Activated T-cell treated with anti-CD3 and anti-CD28 coated beads, Interleukin-2, amount 50 U/mL, for 4 hours (primary cell): ENCODE measurements around the gene ZNF740. TPM values are rescaled to one million over a fixed set of nuclear protein-coding genes. Genes with fewer than 3 reads are reported as not detected.

ENCODE experiments used
- ATAC-seq, 2 donors: fragments of 200-7000 bp; cut with Tn5 transposase; one replicate each; pipeline ENCODE4 v1.10.0; 2021
- DNase-seq: peaks from one replicate; pipeline ENCODE4 v3.0.0-alpha.2; 2020
- H3K27me3 Mint-ChIP-seq: one replicate; pipeline ENCODE4 v1.8.0; 2021; ENCODE audit warnings: low read depth, mixed read lengths
- H3K36me3 Mint-ChIP-seq: one replicate; pipeline ENCODE4 v1.8.0; 2022; ENCODE audit warnings: mixed read lengths; ENCODE audit not compliant: insufficient read depth
- H3K4me1 Mint-ChIP-seq: one replicate; pipeline ENCODE4 v1.8.0; 2021; ENCODE audit warnings: low read depth, mixed read lengths
- H3K4me3 Mint-ChIP-seq: one replicate; pipeline ENCODE4 v1.8.0; 2021; ENCODE audit warnings: mild to moderate bottlenecking, moderate library complexity, mixed read lengths
- H3K9me3 Mint-ChIP-seq: one replicate; pipeline ENCODE4 v1.8.0; 2021; ENCODE audit warnings: mixed read lengths
- total RNA-seq, 3 donors: library from RNA; stranded (reverse); gene quantifications; one replicate each; pipeline ENCODE4 v1.2.1, GENCODE V29; 2021

ZNF740 gene
- total RNA-seq, 3 donors from 2014 or later = 29.7 to 41.5 (median 36.6) TPM

DNA sequence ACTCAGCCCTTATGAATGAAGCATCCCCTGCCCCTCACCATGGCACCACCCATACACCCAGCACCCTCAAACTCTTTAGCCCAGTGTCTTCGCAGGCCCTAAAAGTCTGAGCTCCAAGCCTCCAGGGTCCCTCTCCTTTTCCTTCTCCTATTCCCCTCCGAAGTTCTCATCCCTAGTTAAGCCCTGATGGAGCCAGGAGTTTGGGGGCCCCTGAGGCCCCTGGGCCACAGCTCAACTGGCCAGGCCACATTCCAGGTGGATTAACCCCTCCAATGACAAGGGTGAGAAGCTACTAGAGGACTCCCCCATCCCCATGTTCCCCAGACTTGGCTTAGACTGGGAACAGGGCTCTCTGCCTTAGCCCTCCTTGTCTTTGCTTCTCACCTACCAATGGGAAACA, 48.9 kb downstream of the ZNF740 start:
- no peak for ATAC-seq
- Mint-ChIP-seq H3K9me3 (no peaks in the 10 kb centered on the region), H3K4me1 (peaks cover 70% of the 10 kb centered on the region), H3K36me3 (peaks cover 4% of the 10 kb centered on the region), H3K4me3 (peak overlapping the region; percentile 56), H3K27me3 (no peaks in the 10 kb centered on the region)
- no peak for DNase-seq

DNA sequence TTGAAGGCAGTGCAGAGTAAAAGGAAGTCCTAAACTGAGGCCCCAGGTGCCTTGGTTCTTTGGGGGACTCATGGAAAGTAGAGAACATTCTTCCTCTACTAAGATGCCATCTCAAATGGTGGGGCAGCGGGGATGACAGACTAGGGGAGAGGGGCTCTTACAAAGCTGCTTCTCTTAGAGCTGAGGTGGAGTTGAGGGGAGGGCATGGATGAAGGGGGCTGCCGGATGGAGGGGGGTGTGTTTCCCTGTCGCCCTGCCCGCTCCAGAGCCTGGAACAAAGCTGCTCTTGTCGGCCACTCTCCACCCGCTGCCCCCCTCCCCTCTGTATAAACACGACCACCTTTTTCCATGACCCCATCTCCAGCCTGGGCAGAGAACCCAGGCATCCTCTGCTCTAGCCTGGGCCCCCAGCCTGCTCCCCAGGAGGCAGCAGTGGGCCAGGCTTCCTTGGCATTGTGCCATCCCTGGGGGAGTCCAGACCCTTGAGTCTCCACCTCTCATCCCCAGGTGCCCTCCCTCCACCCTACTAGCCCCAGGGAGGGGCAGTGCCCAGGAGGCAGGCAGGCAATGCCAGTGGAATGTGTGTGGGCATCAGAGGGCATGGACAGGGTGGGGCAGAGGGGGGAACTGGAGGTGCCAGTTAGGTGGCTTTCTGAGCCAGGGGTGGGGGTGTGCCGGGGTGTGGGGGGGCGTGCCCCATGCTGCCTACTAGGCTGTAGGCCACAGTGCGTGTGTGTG, 49.8 kb downstream of the ZNF740 start:
- peaks cover 65% of the 10 kb centered on the region for H3K4me1 Mint-ChIP-seq
- DNase-seq = no peak
- no peaks in the 10 kb centered on the region for H3K9me3 Mint-ChIP-seq
- H3K4me3 Mint-ChIP-seq = peak overlapping the region; percentile 56
- H3K36me3 Mint-ChIP-seq = peaks cover 4% of the 10 kb centered on the region
- no peak for ATAC-seq
- no peaks in the 10 kb centered on the region for H3K27me3 Mint-ChIP-seq

DNA sequence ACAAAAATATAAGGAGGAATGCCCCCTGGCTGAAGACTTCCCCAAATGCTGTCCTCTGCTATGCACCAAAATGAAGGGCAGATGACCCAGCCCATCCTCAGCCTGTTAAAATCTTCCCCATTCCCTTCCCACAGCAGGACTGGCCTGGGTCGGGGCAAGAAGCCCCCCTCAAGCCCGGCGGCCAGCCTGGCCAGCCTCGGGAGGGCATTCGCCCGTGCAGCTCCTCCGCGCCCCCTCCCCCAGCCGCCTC, 51.1 kb downstream of the ZNF740 start:
- H3K27me3 Mint-ChIP-seq = no peaks in the 10 kb centered on the region
- H3K9me3 Mint-ChIP-seq = no peaks in the 10 kb centered on the region
- H3K36me3 Mint-ChIP-seq = peaks cover 4% of the 10 kb centered on the region
- no peak for ATAC-seq
- H3K4me3 Mint-ChIP-seq = peak overlapping the region; percentile 70
- peaks cover 71% of the 10 kb centered on the region for H3K4me1 Mint-ChIP-seq
- no peak for DNase-seq

DNA sequence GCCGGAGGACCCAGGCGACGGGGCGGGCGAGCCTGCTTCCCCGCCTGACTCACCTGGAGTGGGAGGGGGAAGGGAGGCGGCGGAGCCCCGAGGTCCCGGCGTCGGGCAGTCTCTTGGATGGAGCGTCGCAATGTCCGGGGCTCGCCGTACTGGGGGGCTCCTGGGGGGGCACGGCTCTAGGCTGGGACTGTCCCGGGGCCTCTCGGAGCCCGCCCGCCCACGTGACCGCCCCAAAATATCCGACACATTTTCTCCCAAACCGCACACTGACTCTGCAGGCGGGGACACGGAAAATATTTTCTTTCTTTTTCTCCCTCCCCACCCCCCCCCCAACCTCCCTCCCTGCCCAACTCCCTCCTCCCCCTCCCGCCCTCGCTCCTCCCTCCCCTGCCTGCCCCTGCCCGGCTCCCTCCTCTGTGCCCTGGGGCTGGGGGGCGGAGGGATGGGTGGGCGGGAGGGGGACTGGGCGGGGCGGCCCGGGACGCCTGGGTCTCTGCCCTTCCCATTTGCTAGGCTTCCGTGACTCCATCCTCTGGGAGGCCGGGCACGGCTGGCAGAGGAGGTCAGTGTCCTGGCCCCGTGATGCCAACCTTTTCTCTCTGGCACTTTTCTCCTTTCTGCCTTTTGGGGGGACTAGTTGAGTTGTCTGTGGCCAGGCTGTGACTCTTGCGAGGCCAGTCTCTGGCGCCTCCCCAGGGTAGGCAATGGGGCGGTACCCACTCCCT, 51.6 kb downstream of the ZNF740 start, which contains the start of gene RARG:
Gene RARG (minus strand): TSS at position 289 of the 725 bp plus-strand sequence. CDS start 4,664 bp downstream, outside the sequence.
- Mint-ChIP-seq H3K27me3 (no peaks in the 10 kb centered on the region), H3K9me3 (no peaks in the 10 kb centered on the region), H3K36me3 (peaks cover under 1% of the 10 kb centered on the region), H3K4me1 (peaks cover 72% of the 10 kb centered on the region), H3K4me3 (peak within 1 kb of the TSS; percentile 85)
- DNase-seq (peak; percentile 71), ATAC-seq (peak; percentile 74 to 75)

DNA sequence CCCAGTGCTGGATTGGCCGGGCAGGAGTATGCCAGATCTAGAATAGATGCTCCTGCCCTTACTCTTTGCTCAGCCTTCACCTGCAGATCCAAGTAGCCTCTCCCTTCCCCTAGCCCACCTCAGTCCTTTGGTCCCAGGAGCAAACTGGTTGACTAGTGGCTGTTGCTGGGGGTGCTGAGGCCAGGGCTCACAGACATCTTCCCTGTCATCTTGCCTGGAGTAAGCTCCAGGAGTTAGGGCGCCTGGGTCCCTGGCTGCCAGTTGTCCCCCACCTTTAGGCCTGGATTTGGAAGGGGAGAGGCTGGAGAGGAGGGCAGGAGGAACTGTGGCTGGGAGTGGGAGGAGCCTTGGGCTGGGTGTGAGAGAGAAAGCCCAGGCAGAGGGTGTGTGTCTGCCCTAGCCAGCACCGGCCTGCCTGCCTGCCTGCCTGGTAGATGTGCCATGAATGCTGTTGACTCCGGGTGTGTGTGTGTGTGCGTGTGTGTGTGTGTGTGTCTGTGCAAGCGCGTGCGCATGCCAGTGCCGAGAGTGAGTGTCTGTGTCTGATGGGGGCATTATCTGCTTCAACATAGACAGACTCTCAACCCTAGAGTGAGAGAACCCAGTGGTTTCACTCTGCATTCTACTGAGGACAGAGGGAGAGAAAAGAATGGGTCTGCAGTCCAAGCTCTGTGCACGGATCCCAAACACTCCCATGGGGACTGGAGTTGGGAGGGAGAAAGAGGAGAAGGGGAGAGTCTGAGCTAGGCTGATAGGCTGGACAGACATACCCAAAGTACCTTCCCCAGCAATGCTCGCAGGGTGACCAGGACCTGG, 52.3 kb downstream of the ZNF740 start:
- peaks cover 75% of the 10 kb centered on the region for H3K4me1 Mint-ChIP-seq
- H3K4me3 Mint-ChIP-seq = peak overlapping the region; percentile 85
- DNase-seq = no peak
- ATAC-seq = peak; percentile 32 to 41
- H3K9me3 Mint-ChIP-seq = no peaks in the 10 kb centered on the region
- no peaks in the 10 kb centered on the region for H3K36me3 Mint-ChIP-seq
- H3K27me3 Mint-ChIP-seq = no peaks in the 10 kb centered on the region

DNA sequence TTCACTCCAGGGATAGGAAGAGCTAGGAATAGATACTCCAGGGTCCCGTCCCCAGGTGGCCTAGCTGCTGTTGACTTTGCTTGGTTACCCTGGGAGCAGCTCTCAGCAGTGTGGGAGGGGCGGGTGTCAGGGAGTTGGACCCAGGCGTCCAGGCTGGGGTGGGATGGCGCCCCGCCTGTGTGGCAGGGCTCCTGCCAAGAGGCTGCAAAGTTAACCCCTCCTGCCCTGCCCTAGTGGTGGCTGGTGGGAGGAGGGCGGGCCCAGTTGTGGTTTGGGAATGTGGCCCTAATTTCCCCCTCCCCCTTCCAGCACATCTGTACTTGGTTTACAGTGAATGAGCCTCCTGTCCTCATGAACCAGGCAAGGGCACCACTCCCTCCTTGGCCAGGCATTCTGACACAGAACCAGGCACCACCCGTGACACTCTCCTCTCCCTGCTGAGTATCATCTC, 53.2 kb downstream of the ZNF740 start:
- no peak for ATAC-seq
- Mint-ChIP-seq H3K4me1 (peaks cover 70% of the 10 kb centered on the region), H3K9me3 (no peaks in the 10 kb centered on the region), H3K4me3 (peak overlapping the region; percentile 85), H3K27me3 (no peaks in the 10 kb centered on the region), H3K36me3 (no peaks in the 10 kb centered on the region)
- DNase-seq = no peak

DNA sequence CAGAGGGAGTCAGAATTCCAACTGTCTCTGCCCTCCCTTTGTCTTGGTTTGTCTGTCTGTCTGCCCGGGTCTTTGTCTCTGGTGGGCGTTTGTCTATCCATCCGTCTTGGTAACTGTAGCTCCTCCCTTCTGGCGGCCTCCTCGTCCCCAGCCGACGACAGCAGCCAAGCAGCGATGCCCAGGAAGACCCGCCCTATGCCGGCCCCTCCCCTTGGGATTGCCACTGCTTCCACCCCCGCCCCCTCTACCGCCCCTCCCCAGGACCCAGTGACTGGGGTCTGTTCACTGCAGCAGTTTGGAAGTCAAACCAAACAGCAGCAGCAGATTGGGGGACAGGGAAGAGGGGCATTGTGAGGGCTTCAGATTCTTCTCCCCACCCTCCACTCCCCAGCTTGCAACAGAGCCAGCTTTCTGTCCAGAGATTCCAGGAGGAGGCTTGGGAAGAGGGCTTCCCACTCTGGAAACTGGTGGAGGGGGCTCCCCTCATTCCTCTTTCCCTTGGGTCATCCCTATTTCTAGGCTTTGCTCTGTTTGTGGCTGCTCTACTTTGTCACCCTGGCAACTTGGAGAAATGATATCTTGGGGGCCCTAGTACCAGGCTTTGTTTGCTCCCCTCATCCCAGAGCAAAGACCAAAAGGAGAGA, 53.9 kb downstream of the ZNF740 start:
- Mint-ChIP-seq H3K4me3 (no peak overlapping the region), H3K36me3 (no peaks in the 10 kb centered on the region), H3K9me3 (no peaks in the 10 kb centered on the region), H3K27me3 (no peaks in the 10 kb centered on the region), H3K4me1 (peaks cover 67% of the 10 kb centered on the region)
- no peak for DNase-seq
- no peak for ATAC-seq

DNA sequence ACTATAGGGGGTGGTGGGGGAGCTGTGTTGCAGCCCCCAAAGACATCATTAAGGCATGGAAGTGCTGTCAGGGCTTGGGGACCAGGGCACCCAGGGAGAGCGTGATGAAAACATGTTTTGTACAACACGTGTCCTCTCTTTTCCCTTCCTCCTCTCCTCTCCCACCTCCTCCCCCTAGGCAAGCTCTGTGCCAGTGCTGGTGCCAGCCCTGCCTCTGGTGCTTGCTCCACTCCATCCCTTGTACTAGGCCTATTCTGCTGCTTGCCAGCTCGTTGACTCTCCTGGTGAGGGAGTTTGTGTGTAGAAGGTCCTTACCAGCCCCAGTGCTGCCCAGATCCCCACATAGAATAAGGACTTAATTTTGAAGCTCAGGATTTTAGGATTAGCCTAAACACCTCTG, 54.6 kb downstream of the ZNF740 start:
- Mint-ChIP-seq H3K4me3 (peak overlapping the region; percentile 24), H3K4me1 (peaks cover 59% of the 10 kb centered on the region), H3K27me3 (no peaks in the 10 kb centered on the region), H3K9me3 (no peaks in the 10 kb centered on the region), H3K36me3 (no peaks in the 10 kb centered on the region)
- ATAC-seq (no peak), DNase-seq (no peak)

DNA sequence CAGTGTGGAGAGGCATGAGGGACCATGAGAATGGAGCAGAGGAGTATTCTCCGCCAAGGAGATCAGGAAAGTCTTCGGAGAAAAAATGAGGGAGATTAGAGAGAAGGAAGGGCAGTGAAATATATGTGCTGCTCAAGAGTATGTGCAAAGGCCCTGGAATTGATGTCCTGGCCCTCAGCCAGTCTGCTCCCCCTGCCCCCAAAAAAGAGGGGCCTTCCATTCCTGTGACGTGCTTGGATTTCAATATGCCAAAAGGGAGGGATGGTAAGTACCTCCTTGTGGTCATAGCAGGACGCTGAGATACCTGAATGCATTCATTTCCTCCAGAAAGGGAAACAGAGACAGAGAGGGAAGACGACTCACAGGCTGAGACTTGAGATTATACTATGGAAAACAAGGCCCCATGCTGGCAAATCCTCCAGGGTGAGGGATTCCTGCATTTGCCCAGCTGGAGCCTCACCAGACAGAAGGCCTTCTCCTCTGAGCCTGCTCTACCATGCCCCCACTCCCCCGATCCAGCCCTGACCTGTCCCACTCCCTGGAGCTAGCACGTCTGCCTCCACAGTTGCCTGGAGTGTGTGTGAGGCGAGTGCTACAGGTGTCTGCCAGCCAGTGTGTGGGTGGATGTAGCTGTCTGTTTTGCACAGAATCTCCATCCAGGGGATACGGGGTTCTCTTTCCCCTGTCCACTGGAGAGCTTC, 55.4 kb downstream of the ZNF740 start:
- ATAC-seq (no peak), DNase-seq (no peak)
- peak overlapping the region; percentile 23 for H3K4me3 Mint-ChIP-seq
- no peaks in the 10 kb centered on the region for H3K9me3 Mint-ChIP-seq
- no peaks in the 10 kb centered on the region for H3K27me3 Mint-ChIP-seq
- H3K4me1 Mint-ChIP-seq = peaks cover 56% of the 10 kb centered on the region
- H3K36me3 Mint-ChIP-seq = no peaks in the 10 kb centered on the region

DNA sequence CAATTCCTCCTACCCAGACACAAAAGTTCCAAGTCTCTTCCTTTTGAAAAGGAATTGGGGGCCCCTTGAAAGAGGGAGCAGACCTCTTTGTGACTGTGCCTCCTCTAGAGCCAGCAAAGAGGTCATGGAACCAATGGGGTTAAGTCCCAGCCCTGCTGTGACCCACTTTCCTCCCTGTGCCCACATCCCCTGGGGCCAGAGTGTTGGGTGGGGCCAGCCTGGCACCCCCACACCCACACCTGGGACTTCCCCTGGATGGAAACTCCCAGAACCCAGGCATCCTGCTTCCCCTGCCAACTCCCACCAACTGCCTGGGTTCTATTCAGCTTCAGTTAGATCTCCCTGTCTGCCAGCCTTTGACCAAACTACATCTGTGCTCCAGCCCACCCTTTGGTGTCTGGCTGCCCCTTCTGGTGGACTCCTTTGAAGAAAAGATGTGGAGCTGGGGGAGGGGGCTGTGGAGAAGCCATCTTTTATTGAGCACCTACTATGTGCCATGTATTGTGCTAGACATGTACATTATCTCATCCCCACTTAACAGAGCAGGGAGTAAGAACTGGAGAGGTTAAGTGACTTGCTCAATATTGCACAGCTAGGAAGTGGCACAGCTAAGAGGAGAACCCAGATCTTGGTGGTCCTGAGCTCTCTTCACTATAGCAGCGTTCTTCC, 56.1 kb downstream of the ZNF740 start:
- H3K36me3 Mint-ChIP-seq = no peaks in the 10 kb centered on the region
- H3K4me3 Mint-ChIP-seq = peak overlapping the region; percentile 23
- DNase-seq (peak; percentile 39), ATAC-seq (peak; percentile 6 to 9)
- H3K4me1 Mint-ChIP-seq = peaks cover 49% of the 10 kb centered on the region
- H3K27me3 Mint-ChIP-seq = no peaks in the 10 kb centered on the region
- H3K9me3 Mint-ChIP-seq = no peaks in the 10 kb centered on the region

DNA sequence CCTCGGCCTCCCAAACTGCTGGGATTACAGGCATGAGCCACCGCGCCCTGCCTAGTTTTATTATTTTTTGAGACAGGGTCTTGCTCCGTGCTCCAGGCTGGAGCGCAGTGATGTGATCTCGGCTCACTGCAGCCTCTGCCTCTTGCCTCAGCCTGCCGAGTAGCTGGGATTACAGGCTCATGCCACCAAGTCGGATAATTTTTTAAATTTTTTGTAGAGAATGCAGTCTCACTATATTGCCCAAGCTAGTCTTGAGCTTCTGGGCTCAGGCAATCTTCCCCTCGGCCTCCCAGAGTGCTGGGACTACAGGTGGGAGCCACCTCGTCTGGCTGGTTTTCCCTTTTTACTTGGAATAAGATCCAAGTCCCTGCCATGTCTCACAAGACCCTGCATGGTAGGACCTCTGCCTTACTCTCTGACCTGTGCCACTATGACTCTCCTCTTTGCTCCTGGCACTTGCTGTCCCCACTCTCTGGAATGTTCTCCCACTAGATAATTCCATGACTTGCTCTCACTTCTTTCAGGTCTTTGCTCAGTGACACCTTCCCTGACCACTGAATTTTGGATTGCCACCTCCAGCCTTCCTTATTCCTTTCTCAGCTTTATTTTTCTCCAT, 59.2 kb downstream of the ZNF740 start:
- DNase-seq (no peak), ATAC-seq (no peak)
- no peak overlapping the region for H3K4me3 Mint-ChIP-seq
- H3K4me1 Mint-ChIP-seq = peaks cover 31% of the 10 kb centered on the region
- no peaks in the 10 kb centered on the region for H3K36me3 Mint-ChIP-seq
- H3K27me3 Mint-ChIP-seq = peaks cover 3% of the 10 kb centered on the region
- H3K9me3 Mint-ChIP-seq = no peaks in the 10 kb centered on the region

DNA sequence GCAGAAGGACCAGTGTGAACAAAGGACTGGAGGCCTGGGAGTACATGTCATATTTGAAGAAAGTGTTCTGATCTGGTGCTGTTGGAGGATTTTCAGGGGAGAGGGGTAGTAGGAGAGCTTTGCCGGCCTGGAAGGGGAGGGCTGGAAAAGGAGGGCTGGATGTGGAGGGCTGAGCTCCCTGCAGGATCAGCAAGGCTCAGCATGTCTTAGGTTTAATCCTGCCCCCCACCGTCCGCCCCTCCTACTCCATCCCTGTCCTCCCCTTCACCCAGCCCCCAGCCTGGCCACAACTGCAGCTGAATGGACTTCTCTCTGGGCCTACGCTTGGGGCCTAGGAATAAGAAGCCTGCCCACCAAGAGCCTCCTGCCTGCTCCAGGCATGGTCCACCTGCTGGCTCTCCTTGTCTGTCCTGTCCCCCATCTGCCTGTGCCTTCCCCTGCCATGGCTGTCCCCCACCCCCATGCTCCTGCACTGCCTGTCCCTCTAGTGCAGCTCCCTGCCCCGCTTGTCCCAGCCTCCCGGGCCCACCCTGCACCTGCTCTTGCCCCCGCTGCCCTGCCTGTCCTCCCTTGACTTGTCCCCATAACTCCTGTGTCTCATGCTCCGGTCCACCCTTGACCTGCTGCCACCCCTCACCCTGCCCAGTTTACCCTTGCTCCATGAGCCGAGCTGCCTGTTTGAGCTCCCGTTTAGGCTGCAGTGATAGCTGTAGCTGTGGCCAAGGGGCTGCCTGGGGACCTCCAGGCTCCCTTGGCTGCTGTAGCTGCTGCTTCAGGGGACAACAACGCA, 61.3 kb downstream of the ZNF740 start:
- no peaks in the 10 kb centered on the region for H3K9me3 Mint-ChIP-seq
- peaks cover 3% of the 10 kb centered on the region for H3K27me3 Mint-ChIP-seq
- ATAC-seq = no peak
- no peaks in the 10 kb centered on the region for H3K36me3 Mint-ChIP-seq
- no peak overlapping the region for H3K4me3 Mint-ChIP-seq
- no peak for DNase-seq
- H3K4me1 Mint-ChIP-seq = peaks cover 12% of the 10 kb centered on the region
